ENCODE data around the gene CDK8.

- TF ChIP-seq CTCF (conservative IDR thresholded peaks at IDR 0.05; ENCODE audit: low read depth, low read length): no peak
- TF ChIP-seq EZH2 (IDR thresholded peaks at IDR 0.05; ENCODE audit: low read length, unreplicated experiment): no peak
- no peak for TF ChIP-seq EZH2phosphoT487 (IDR thresholded peaks at IDR 0.05; ENCODE audit: borderline replicate concordance, low read length)
These were observed 188.6 kb downstream of the CDK8 start for GRCh38 chr13:26442541-26442940.

All from PC-3 (cell line).